Spleen (tissue), 11 donors: ENCODE measurements around the gene ULBP1. TPM values are rescaled to one million over a fixed set of nuclear protein-coding genes. Genes with fewer than 3 reads are reported as not detected.
"Not testable (repeated sequence)": the region's sequence is repeated elsewhere in the genome, so short reads cannot be mapped to it uniquely, and the experiment has no call there.

Source experiments
- DNase-seq: peaks from one replicate; pipeline ENCODE4 v3.0.0-alpha.2; 2020
- H3K27ac ChIP-seq, 8 donors: fragments of 200-600 bp; sonication (generic) in 7 of 8; 1 replicate in 4 of 8; 2 replicates in 4 of 8; pipeline versions ENCODE4 v1.5.0 to v1.8.0; 2016 to 2021; ENCODE audit warnings: inconsistent platforms in 4 of 8, mild to moderate bottlenecking in 4 of 8, moderate library complexity in 1 of 8
- H3K27me3 ChIP-seq, 7 donors: fragments of 200-600 bp; sonication (generic) in 6 of 7; replicated peaks in 1 of 7; 1 replicate in 4 of 7; 2 replicates in 3 of 7; pipeline versions ENCODE4 v1.5.0 to v1.8.0; 2016 to 2021; ENCODE audit warnings: inconsistent platforms in 3 of 7, mild to moderate bottlenecking in 1 of 7
- H3K36me3 ChIP-seq, 6 donors: fragments of 200-600 bp; sonication (generic) in 5 of 6; 1 replicate in 4 of 6; 2 replicates in 2 of 6; pipeline versions ENCODE4 v1.5.0 to v1.8.0; 2016 to 2021; ENCODE audit warnings: inconsistent platforms in 2 of 6
- H3K4me1 ChIP-seq, 6 donors: fragments of 200-600 bp; sonication (generic) in 5 of 6; 1 replicate in 3 of 6; 2 replicates in 3 of 6; pipeline versions ENCODE4 v1.5.0 to v1.8.0; 2016 to 2021; ENCODE audit warnings: inconsistent platforms in 3 of 6
- H3K4me3 ChIP-seq, 8 donors: fragments of 200-600 bp; sonication (generic) in 7 of 8; 1 replicate in 4 of 8; 2 replicates in 4 of 8; pipeline versions ENCODE4 v1.5.0 to v1.8.0; 2016 to 2021; ENCODE audit warnings: inconsistent platforms in 4 of 8, mild to moderate bottlenecking in 4 of 8, moderate library complexity in 2 of 8
- H3K9me3 ChIP-seq, 8 donors: fragments of 200-600 bp; sonication (generic) in 7 of 8; 1 replicate in 4 of 8; 2 replicates in 4 of 8; pipeline versions ENCODE4 v1.5.0 to v1.8.0; 2016 to 2021; ENCODE audit warnings: inconsistent platforms in 4 of 8
- POLR2A ChIP-seq, 3 donors: fragments of 450-650 bp; IDR thresholded peaks; one replicate each; pipeline ENCODE4 v1.5.1; 2017; ENCODE audit warnings: antibody characterized with exemption in 3 of 3, mild to moderate bottlenecking in 1 of 3
- POLR2AphosphoS5 ChIP-seq, 3 donors: sonication (generic); formaldehyde crosslinking; IDR thresholded peaks; one replicate each; pipeline ENCODE4 v1.5.1; 2017; ENCODE audit warnings: antibody characterized with exemption in 3 of 3
- WGBS, 5 donors: extraction: QIAGEN DNeasy Blood & Tissue Kit in 3 of 5; methylation state at CpG; one replicate each; pipeline versions ENCODE4 v1.1.5 to v1.1.7; 2013 to 2018; 5-methylcytosine and 5-hydroxymethylcytosine counted together
- intact Hi-C: fragments of 100-400 bp; cut with DNase I; formaldehyde crosslinking; loops from one replicate; pipeline ENCODE4 v1.15.0; 2023; ENCODE audit warnings: low total_unique reads
- polyA plus RNA-seq, 3 donors: library from polyadenylated mRNA; stranded (reverse); fragments of 200-250 nt; gene quantifications; one replicate each; pipeline ENCODE4 v1.2.1, GENCODE V29; 2013
- total RNA-seq, 7 donors: library from RNA; depleted of rRNA in 3 of 7; stranded (reverse); fragments of >200 nt in 3 of 7; fragmentation: NEBNext Ultra II Directional in 4 of 7; extraction: Animal tissue kit (Norgen Biotek cat#: 25700) in 4 of 7; gene quantifications; one replicate each; pipeline versions ENCODE4 v1.1.0 to v1.2.1, GENCODE V29; 2016 to 2021
- TF ChIP-seq, protein P1 (sequence below), 11 experiments: fragments of 200-600 bp in 7 of 11; fragments of 450-650 bp in 4 of 11; sonication (generic) in 4 of 11; IDR thresholded peaks in 8 of 11; conservative IDR thresholded peaks in 3 of 11; 1 replicate in 7 of 11; 2 replicates in 4 of 11; pipeline versions ENCODE4 v1.4.0 to v1.8.0; 2016 to 2021; ENCODE audit warnings: antibody characterized with exemption in 11 of 11, inconsistent platforms in 4 of 11, mild to moderate bottlenecking in 1 of 11
- donor health status: healthy with polysubstance abuse.
- donor health status: DM: no; HTN: no; CAD: no; lungs with moderate emphysema.
- donor health status: DM: no; HTN: no; CAD: no.
- donor health status: Bipolar disorder and iron deficiency.
- donor health status: healthy.
- donor health status: DM: no; HTN: no; CAD: no.
- donor health status: DM: yes; HTN: yes; CAD: no.

Gene ULBP1
- total and polyA plus RNA-seq, 10 donors, result 0.03 to 0.34 (median 0.15) TPM; not detected in 6

DNA sequence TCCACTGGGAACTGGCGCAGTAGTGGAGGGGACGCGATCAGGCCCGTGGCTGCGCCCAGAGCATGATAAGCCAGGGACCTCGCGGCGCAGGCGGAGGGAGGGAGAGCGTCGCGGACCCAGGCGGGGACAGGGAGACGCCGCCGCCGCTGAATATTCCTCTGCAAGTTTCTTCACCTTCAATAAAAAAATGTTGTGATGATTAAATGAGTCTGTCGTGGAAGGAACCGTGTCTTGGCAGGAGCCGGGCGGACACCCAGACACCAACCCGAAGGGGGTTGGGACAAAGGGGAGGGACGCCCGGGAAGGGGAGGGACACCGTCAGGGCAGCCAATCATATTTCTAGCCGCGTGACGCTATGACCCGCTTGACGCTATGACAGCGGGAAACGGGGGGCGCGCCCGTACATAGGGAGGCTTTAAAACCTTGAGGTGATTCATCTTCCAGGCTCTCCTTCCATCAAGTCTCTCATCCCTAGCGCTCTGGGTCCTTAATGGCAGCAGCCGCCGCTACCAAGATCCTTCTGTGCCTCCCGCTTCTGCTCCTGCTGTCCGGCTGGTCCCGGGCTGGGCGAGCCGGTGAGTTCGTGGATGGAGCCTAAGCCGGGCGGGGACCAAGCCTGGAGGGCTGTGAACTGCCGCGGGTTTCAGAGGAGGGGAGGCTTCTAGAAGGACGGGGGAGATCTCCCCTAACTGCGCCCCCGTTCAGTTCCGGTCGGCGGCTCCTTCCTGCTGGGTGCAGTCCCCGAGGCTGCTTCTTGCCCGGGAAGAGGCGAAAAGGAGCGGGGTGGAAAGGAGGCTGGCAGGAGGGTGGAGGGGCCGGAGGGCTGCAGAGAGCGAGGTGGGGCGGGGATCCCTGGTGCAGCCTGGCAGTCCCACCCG is 21.9 kb upstream of the ULBP1 start, which contains the start of gene ULBP2:
Gene ULBP2 (plus strand): TSS at position 432 of the 878 bp plus-strand sequence. CDS start 59 bp downstream, at position 491.
- H3K27me3 ChIP-seq, result peaks cover 0 to 67% (median 54%) of the 10 kb centered on the region in 7 donors
- peak within 1 kb of the TSS; percentile 25 to 74 (median 51) for H3K4me3 ChIP-seq
- H3K4me1 ChIP-seq, result peaks cover 11 to 47% (median 34%) of the 10 kb centered on the region in 6 donors
- no peaks in the 10 kb centered on the region for H3K9me3 ChIP-seq
- WGBS, 5 donors, result 1 to 2% (median 2%) methylated on average over 52 to 62 of the region's 62 CpGs
- H3K36me3 ChIP-seq, result no peaks in the 10 kb centered on the region
- intact Hi-C loops, result no loop called here
- H3K27ac ChIP-seq, result peak within 1 kb of the TSS in 1 of 8 donors; percentile 19
- DNase-seq, result peak; percentile 91
- TF ChIP-seq, protein P1, sequence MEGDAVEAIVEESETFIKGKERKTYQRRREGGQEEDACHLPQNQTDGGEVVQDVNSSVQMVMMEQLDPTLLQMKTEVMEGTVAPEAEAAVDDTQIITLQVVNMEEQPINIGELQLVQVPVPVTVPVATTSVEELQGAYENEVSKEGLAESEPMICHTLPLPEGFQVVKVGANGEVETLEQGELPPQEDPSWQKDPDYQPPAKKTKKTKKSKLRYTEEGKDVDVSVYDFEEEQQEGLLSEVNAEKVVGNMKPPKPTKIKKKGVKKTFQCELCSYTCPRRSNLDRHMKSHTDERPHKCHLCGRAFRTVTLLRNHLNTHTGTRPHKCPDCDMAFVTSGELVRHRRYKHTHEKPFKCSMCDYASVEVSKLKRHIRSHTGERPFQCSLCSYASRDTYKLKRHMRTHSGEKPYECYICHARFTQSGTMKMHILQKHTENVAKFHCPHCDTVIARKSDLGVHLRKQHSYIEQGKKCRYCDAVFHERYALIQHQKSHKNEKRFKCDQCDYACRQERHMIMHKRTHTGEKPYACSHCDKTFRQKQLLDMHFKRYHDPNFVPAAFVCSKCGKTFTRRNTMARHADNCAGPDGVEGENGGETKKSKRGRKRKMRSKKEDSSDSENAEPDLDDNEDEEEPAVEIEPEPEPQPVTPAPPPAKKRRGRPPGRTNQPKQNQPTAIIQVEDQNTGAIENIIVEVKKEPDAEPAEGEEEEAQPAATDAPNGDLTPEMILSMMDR (IDR thresholded peaks at IDR 0.05 in 8 of 11, conservative IDR thresholded peaks at IDR 0.05 in 3 of 11), result no peak
- TF ChIP-seq POLR2AphosphoS5 (IDR thresholded peaks at IDR 0.05) (peak in 2 of 3 donors; percentile 63 to 71), POLR2A (IDR thresholded peaks at IDR 0.05) (no peak)

DNA sequence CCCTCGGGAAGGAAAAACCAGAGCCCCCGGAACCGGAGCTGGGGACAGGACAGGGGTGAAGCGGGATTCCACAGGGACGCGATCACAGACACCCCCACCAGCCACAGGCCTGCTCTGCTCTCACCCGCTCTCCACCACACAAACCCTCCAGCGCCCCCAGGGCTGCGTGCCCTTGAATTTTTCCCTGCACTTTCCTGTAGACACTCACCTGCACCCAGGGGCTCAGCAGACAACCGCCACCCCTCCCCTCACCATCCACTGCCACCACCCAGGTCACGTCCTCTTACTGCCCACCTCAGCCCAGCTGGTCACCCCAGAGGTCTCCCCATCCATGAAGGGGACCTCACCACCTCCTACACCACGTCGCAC is 21.3 kb upstream of the ULBP1 start:
- WGBS, 5 donors, result 26 to 34% (median 30%) methylated on average over 11 to 13 of the region's 13 CpGs
- Histone ChIP-seq H3K27me3 (peaks cover 0 to 61% (median 48%) of the 10 kb centered on the region in 7 donors), H3K4me3 (peak overlapping the region in 6 of 8 donors; percentile 25 to 74 (median 52)), H3K27ac (peak overlapping the region in 1 of 8 donors; percentile 19), H3K36me3 (no peaks in the 10 kb centered on the region), H3K4me1 (peaks cover 11 to 45% (median 34%) of the 10 kb centered on the region in 6 donors), H3K9me3 (no peaks in the 10 kb centered on the region)
- DNase-seq, result no peak
- no peak for TF ChIP-seq POLR2A (IDR thresholded peaks at IDR 0.05)
- no peak for TF ChIP-seq POLR2AphosphoS5 (IDR thresholded peaks at IDR 0.05)
- TF ChIP-seq, protein P1 (IDR thresholded peaks at IDR 0.05 in 8 of 11, conservative IDR thresholded peaks at IDR 0.05 in 3 of 11), result no peak
- intact Hi-C loops, result no loop called here

DNA sequence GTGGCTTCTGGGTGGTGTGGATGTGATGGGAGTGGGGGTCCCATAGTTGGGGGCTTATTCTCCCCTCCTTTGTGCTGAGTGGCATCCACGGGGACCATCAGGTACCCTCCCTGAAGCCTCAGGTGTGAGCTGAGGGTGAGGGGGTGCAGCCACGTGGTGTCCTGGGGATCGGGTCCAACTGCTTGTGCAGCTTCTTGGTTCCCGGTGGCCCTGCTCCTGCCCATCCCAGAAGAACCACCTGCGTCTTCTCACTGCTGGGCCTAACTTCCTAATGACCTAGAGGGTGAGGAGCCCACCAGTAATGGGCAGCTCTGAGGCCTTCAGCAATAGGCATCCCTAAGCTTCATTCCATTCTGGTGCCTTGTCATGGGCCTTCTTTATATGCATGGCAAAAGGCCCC is 20.4 kb upstream of the ULBP1 start:
- intact Hi-C loops, H3K27ac ChIP-seq, H3K9me3 ChIP-seq, H3K36me3 ChIP-seq, DNase-seq, H3K4me3 ChIP-seq: not testable (repeated sequence)
- Histone ChIP-seq H3K27me3 (peaks cover 0 to 58% (median 41%) of the 10 kb centered on the region in 7 donors), H3K4me1 (peaks cover 9 to 38% (median 31%) of the 10 kb centered on the region in 6 donors)
- 77 to 89% (median 78%) methylated on average over 3 to 5 of the region's 5 CpGs for WGBS, 5 donors

DNA sequence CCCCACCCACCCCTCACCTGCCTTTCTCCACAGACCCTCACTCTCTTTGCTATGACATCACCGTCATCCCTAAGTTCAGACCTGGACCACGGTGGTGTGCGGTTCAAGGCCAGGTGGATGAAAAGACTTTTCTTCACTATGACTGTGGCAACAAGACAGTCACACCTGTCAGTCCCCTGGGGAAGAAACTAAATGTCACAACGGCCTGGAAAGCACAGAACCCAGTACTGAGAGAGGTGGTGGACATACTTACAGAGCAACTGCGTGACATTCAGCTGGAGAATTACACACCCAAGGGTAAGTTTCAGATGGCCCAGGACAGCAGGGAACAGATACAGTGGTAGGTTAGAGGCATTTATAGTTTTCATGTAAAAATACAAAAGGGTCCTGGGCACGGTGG is 18.5 kb upstream of the ULBP1 start:
- WGBS, 5 donors, result 73 to 94% (median 77%) methylated on average over 3 to 5 of the region's 6 CpGs
- DNase-seq, H3K4me3 ChIP-seq, H3K36me3 ChIP-seq, intact Hi-C loops, H3K27ac ChIP-seq, H3K9me3 ChIP-seq: not testable (repeated sequence)
- Histone ChIP-seq H3K27me3 (peaks cover 0 to 55% (median 22%) of the 10 kb centered on the region in 7 donors), H3K4me1 (peaks cover 0 to 23% (median 19%) of the 10 kb centered on the region in 6 donors)

DNA sequence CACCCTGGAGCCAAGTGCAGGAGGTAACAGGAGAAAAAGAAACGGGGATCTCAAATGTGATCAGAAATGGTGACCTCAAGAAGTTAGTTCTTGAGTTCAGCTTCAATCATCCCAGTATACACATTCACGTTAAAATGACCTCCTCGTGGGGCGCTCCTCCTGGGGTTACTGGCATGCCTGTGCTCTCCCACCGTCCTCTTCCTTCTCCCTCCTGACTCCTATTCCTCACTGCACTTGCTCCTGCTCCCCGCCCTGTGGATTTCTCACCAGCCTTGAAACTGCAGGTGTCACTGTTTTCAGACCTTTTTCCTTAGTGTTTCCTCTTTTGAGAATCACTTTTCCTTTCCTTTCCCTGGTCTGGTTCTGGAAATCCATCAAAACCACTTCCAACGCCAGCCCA is 17.1 kb upstream of the ULBP1 start:
- 57 to 72% (median 66%) methylated on average over 7 of the region's 7 CpGs for WGBS, 5 donors
- H3K27ac ChIP-seq, DNase-seq, H3K4me1 ChIP-seq, intact Hi-C loops, H3K4me3 ChIP-seq, H3K9me3 ChIP-seq, H3K36me3 ChIP-seq: not testable (repeated sequence)
- H3K27me3 ChIP-seq, result peaks cover 0 to 55% (median 24%) of the 10 kb centered on the region in 7 donors

DNA sequence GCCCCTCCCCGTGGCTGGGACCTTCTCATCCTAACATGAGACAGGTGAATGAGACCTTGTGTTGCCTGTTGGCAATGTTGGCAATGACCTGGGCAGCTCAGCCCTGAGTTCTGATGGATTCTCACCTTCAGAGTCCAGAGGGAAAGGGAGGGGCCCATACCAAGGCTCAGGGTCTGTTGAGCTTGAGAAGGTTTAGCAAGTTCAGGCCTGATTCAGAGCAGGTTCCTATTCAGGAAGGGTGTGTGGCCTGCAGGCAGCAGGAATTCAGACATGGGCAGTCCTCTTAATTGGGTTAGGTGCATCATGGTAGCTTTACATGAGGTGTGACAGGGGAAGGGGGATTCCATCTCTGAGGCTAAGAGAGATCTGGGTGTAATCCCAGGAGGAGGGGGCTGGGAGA is 16.2 kb upstream of the ULBP1 start:
- no CpG with 5 or more reads among the region's 1 CpG for WGBS, 5 donors
- H3K9me3 ChIP-seq, H3K4me1 ChIP-seq, H3K27ac ChIP-seq, intact Hi-C loops, H3K4me3 ChIP-seq, H3K36me3 ChIP-seq, DNase-seq: not testable (repeated sequence)
- peaks cover 0 to 55% (median 21%) of the 10 kb centered on the region in 7 donors for H3K27me3 ChIP-seq
